GM12875 (cell line): ENCODE results near the gene CNGA2.

Experiments used
- H3K4me3 ChIP-seq: one replicate; pipeline ENCODE4 v1.5.1; 2011; ENCODE audit warnings: low read depth, low read length, control low read depth
- TF ChIP-seq, protein P1 (sequence below): IDR thresholded peaks from 2 replicates; pipeline ENCODE4 v1.5.1; 2011; ENCODE audit warnings: low read depth, mild to moderate bottlenecking, control low read depth, inconsistent platforms, low read length, moderate library complexity, borderline replicate concordance; ENCODE audit not compliant: insufficient read depth

Gene CNGA2

DNA sequence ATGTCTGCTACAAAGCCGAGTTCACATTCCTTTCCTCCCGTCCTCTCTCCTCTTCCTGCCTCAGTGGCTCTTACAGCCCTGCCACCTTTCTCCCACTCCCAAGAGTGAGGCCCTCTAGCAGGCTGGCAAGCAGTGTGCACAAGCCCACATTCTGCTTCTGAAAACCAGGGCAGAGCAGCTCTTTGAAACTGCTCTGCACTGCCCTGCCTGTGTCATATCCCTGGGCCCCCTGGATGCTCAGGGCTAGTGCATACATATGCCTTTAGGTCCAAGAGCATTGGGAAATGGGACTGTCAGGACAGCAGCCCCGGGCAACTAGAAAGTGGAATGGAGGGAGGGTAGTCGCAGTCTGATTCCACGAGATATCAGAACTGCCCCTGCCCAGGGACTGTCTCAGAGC lies 42.4 kb downstream of the CNGA2 start:
- TF ChIP-seq, protein P1, sequence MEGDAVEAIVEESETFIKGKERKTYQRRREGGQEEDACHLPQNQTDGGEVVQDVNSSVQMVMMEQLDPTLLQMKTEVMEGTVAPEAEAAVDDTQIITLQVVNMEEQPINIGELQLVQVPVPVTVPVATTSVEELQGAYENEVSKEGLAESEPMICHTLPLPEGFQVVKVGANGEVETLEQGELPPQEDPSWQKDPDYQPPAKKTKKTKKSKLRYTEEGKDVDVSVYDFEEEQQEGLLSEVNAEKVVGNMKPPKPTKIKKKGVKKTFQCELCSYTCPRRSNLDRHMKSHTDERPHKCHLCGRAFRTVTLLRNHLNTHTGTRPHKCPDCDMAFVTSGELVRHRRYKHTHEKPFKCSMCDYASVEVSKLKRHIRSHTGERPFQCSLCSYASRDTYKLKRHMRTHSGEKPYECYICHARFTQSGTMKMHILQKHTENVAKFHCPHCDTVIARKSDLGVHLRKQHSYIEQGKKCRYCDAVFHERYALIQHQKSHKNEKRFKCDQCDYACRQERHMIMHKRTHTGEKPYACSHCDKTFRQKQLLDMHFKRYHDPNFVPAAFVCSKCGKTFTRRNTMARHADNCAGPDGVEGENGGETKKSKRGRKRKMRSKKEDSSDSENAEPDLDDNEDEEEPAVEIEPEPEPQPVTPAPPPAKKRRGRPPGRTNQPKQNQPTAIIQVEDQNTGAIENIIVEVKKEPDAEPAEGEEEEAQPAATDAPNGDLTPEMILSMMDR: no peak
- no peak overlapping the region for H3K4me3 ChIP-seq

DNA sequence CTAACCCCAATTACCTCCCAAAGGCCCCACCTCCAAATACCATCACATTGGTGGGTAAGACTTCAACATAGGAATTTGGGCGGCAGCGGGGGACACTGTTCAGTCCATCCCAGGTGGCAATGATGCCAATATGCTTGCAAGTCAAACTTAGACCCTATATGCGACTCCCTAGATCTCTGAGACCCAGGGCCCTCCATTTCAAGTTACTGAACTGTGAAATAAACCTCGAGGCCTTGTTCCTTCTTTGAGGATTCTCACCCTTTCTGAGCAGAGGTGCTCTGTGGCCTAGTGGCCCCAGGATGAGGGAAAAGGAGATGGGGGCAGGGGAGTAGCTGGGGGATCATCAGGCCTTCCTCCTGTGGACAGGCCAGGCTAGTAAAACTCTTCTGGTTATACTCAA lies 44.7 kb downstream of the CNGA2 start:
- no peak overlapping the region for H3K4me3 ChIP-seq
- TF ChIP-seq, protein P1: no peak

DNA sequence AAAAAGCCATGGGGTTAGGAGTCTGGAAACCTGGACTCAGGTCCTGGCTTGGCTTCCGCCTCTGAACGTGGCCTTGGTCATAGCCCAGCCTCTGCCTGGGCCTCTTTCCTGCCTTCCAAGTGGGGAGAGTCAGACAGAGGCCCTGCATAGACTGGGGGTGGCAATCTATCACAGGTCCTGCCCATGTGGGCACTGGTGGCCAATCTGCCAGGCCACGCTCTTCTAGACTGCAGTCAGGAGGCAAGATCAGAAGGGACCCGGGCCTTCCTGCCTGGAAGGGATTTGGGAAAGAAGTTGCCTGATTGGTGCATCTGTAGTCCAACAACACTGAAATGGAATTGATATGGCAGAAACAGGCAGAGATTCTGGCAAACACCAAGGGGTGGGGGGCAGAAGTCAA lies 46.1 kb downstream of the CNGA2 start:
- TF ChIP-seq, protein P1: no peak
- H3K4me3 ChIP-seq: no peak overlapping the region

DNA sequence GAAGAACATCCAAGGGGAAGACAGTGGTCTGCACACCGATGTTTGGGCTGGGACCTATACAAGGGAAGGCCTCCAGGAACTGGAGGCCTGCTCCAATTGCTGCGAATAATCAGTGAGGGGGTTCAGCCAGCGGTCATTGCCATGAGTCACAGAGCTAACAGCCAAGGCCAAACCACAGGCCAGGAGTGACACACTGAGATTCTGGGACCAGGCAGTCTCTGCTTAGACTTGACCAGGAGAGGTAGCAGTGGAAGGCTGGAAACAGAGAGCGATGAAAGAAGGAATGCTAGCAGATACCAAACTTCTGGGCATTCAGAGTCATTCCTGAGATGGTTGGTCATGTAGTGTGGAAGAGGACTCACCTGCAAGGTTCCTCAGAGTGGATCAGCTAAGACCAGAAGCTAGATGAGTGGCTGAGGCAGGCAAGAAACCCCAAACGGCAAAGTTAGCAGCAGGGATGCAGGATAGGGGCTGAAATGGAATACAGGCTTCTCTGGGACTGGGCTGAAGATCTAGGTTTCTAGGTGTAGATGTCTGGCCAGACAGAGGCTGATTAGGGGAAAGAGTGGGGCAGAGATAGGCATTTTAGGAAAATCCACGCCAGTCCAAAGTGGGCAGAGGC lies 54.7 kb downstream of the CNGA2 start:
- TF ChIP-seq, protein P1: no peak
- no peak overlapping the region for H3K4me3 ChIP-seq

DNA sequence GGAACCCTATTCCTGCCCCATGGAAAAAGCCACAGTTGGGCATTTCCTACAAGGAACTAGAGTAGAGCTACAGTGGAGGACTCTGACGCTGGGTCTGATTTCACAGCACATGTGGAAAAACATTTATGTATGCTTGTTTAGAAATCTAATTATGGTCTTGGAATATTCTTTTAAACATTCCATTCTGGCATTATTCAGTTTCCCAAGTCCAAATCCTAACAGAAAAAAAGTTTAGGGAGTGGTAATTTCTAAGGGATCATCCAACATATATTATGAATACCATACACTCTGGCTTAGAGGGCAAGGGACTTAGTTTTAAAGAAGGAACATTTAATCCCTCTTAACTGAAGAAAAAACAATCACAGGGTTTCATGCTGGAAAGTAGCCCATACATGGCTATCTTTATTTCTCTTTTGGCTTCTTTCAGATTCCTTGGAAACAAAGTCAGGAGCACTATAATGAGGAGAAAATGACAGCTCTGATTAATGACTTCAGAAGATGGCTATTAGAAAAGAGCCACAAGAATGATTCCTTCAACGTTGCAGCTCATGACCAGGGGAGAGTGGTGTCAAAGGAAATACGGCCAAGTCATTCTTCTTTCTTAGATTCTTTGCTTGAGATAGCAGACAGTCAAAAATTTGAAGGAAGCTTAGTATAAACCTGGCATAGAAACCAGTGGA lies 56.1 kb downstream of the CNGA2 start:
- H3K4me3 ChIP-seq: no peak overlapping the region
- TF ChIP-seq, protein P1: no peak

DNA sequence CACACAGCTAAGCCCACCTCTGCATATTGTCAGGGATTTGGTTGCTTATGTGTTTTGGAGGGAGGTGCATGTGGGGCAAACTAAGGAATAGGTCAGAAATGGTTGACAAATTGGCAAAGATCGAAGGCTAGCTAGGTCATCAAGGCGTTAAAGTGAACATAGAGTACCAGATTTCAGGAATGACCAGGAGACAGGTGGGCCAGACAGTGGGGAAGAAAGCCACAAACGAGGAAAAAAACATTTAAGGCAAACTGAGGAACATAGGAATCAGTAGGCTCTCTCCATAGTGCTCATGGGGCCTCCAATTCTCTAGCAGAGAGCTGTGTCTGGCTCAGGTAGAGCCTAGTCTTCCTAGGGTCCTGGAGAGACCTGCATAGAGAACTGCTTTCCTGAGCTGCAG lies 57.4 kb downstream of the CNGA2 start:
- TF ChIP-seq, protein P1: no peak
- no peak overlapping the region for H3K4me3 ChIP-seq

DNA sequence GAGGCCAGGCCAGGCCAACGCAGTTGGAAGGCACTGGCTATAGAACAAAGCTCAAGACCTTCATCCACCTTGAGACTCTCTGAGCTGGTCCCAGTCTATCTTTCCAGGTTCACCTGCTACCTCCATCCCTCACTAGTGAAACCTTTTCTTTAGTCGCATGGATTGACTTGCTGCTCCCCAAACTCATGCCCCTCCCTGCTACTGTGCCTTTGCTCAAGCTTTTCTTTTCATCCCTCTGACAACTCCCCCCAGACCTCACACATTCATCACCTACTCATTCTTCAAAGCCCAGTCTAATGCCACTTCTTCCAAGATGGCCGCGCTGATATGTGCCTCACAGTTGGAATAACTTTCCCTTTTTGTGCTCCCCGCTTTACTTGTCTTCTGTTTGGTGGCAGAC lies 58.0 kb downstream of the CNGA2 start:
- TF ChIP-seq, protein P1: no peak
- H3K4me3 ChIP-seq: no peak overlapping the region
